Smooth muscle cell of bladder (primary cell): ENCODE measurements around the gene NHSL1. TPM values are rescaled to one million over a fixed set of nuclear protein-coding genes. Genes with fewer than 3 reads are reported as not detected.

Experiments
- total RNA-seq: library from RNA; depleted of rRNA; stranded (reverse); fragments of >200 nt; gene quantifications from 2 replicates; pipeline ENCODE4 v1.2.3, GENCODE V29; 2014

Gene NHSL1
- total RNA-seq: 6.8 and 9.5 TPM in 2 replicates

GRCh38 chr6:138499303-138500018 lies at the start of gene NHSL1:
Gene NHSL1, minus strand, starts transcription at chr6:138499494. Its CDS starts 204 bp downstream, at chr6:138499290.

GRCh38 chr6:138403801-138404665 lies 95.3 kb downstream of the NHSL1 start, which contains the start of gene HEBP2:
Gene HEBP2, plus strand, starts transcription at chr6:138404223. Its CDS starts 273 bp downstream, at chr6:138404496.

GRCh38 chr6:138377844-138378243 lies 121.5 kb downstream of the NHSL1 start, which contains the start of gene SMIM28:
Gene SMIM28, plus strand, starts transcription at chr6:138377905. Its CDS starts 168 bp downstream, at chr6:138378073.

Other genes starting within 250 kb of the NHSL1 start
- gene SMIM28, start 121.6 kb downstream of the NHSL1 start, total RNA-seq: not detected in 2 replicates
- 22.6 and 31.2 TPM in 2 replicates for gene HEBP2, start 95.3 kb downstream of the NHSL1 start, total RNA-seq